CD14-positive monocyte (primary cell): ENCODE data around the gene HADH. TPM values are rescaled to one million over a fixed set of nuclear protein-coding genes. Genes with fewer than 3 reads are reported as not detected.

Experiments used
- DNase-seq, 3 donors: peaks; one replicate each; pipeline ENCODE4 v3.0.0-alpha.2; 2011 to 2022
- H2AFZ ChIP-seq: 2 replicates; pipeline ENCODE4 v1.6.0; 2012; ENCODE audit warnings: mild to moderate bottlenecking, low read depth, low read length, inconsistent platforms; ENCODE audit not compliant: insufficient read depth, poor library complexity, severe bottlenecking
- H3K27ac ChIP-seq, 2 donors: 1 replicate in 1 of 2; 2 replicates in 1 of 2; pipeline ENCODE4 v1.5.1; 2012 to 2013; ENCODE audit warnings: low read length in 2 of 2, control low read depth in 1 of 2, inconsistent platforms in 1 of 2, low read depth in 1 of 2, mild to moderate bottlenecking in 1 of 2
- H3K27me3 ChIP-seq, 2 donors: one replicate each; pipeline versions ENCODE4 v1.6.0 to v1.6.1; 2011 to 2013; ENCODE audit warnings: low read length in 2 of 2; ENCODE audit not compliant: control insufficient read depth in 2 of 2, insufficient read depth in 2 of 2
- H3K36me3 ChIP-seq, 2 donors: replicated peaks in 1 of 2; 1 replicate in 1 of 2; 2 replicates in 1 of 2; pipeline versions ENCODE4 v1.5.1 to v1.6.1; 2012 to 2013; ENCODE audit warnings: low read length in 2 of 2, control low read depth in 1 of 2, inconsistent platforms in 1 of 2, mild to moderate bottlenecking in 1 of 2; ENCODE audit not compliant: insufficient read depth in 2 of 2, control insufficient read depth in 1 of 2
- H3K4me1 ChIP-seq, 2 donors: 1 replicate in 1 of 2; 2 replicates in 1 of 2; pipeline versions ENCODE4 v1.5.1 to v1.6.1; 2012 to 2013; ENCODE audit warnings: low read length in 2 of 2, control low read depth in 1 of 2, inconsistent platforms in 1 of 2, mild to moderate bottlenecking in 1 of 2, moderate library complexity in 1 of 2; ENCODE audit not compliant: insufficient read depth in 2 of 2, control insufficient read depth in 1 of 2
- H3K4me2 ChIP-seq: replicated peaks from 2 replicates; pipeline ENCODE3; 2012; ENCODE audit warnings: low read length, moderate library complexity, mild to moderate bottlenecking; ENCODE audit not compliant: poor library complexity, severe bottlenecking; ENCODE audit errors: extremely low read depth
- H3K4me3 ChIP-seq, 3 experiments: fragments of 200-600 bp in 1 of 3; sonication (generic) in 1 of 3; replicated peaks in 1 of 3; 1 replicate in 2 of 3; 2 replicates in 1 of 3; pipeline ENCODE4 v1.5.1; 2011 to 2013; ENCODE audit warnings: low read length in 3 of 3, mild to moderate bottlenecking in 3 of 3, control low read depth in 2 of 3, low read depth in 2 of 3, inconsistent platforms in 1 of 3, moderate library complexity in 1 of 3
- H3K79me2 ChIP-seq: 2 replicates; pipeline ENCODE4 v1.6.0; 2012; ENCODE audit warnings: mild to moderate bottlenecking, control low read depth, inconsistent platforms, low read length, moderate library complexity; ENCODE audit not compliant: insufficient read depth
- H3K9ac ChIP-seq: 2 replicates; pipeline ENCODE4 v1.6.0; 2017; ENCODE audit warnings: low read length, mild to moderate bottlenecking; ENCODE audit not compliant: insufficient read depth, poor library complexity, severe bottlenecking
- H3K9me3 ChIP-seq, 2 donors: replicated peaks in 1 of 2; 1 replicate in 1 of 2; 2 replicates in 1 of 2; pipeline versions ENCODE4 v1.5.1 to v1.6.1; 2012 to 2013; ENCODE audit warnings: low read length in 2 of 2, control low read depth in 1 of 2; ENCODE audit not compliant: control insufficient read depth in 1 of 2, insufficient read depth in 1 of 2
- H4K20me1 ChIP-seq: 2 replicates; pipeline ENCODE4 v1.6.0; 2012; ENCODE audit warnings: mild to moderate bottlenecking, low read length, control low read depth, moderate library complexity; ENCODE audit not compliant: insufficient read depth
- H3K27ac Mint-ChIP-seq, 7 donors: one replicate each; pipeline ENCODE4 v1.8.0; 2020; ENCODE audit warnings: mild to moderate bottlenecking in 7 of 7, mixed read lengths in 7 of 7, moderate library complexity in 6 of 7, inconsistent platforms in 2 of 7
- H3K27me3 Mint-ChIP-seq, 3 donors: one replicate each; pipeline ENCODE4 v1.8.0; 2021 to 2022; ENCODE audit warnings: low read depth in 3 of 3, mild to moderate bottlenecking in 3 of 3, mixed read lengths in 3 of 3, moderate library complexity in 3 of 3, inconsistent platforms in 1 of 3
- H3K36me3 Mint-ChIP-seq, 2 donors: one replicate each; pipeline ENCODE4 v1.8.0; 2020; ENCODE audit warnings: mixed read lengths in 2 of 2, inconsistent platforms in 1 of 2, mild to moderate bottlenecking in 1 of 2
- H3K4me1 Mint-ChIP-seq: one replicate; pipeline ENCODE4 v1.8.0; 2020; ENCODE audit warnings: mild to moderate bottlenecking, mixed read lengths
- H3K4me3 Mint-ChIP-seq, 2 donors: one replicate each; pipeline ENCODE4 v1.8.0; 2020; ENCODE audit warnings: mild to moderate bottlenecking in 2 of 2, mixed read lengths in 2 of 2, moderate library complexity in 1 of 2
- H3K9me3 Mint-ChIP-seq, 7 donors: one replicate each; pipeline ENCODE4 v1.8.0; 2020 to 2022; ENCODE audit warnings: mixed read lengths in 7 of 7, mild to moderate bottlenecking in 6 of 7, moderate library complexity in 6 of 7, inconsistent platforms in 2 of 7
- WGBS: methylation state at CpG from one replicate; pipeline ENCODE4 v1.1.5; 2013; ENCODE audit warnings: missing lambda C conversion rate; ENCODE audit not compliant: insufficient coverage; 5-methylcytosine and 5-hydroxymethylcytosine counted together
- intact Hi-C, 2 donors: fragments of 100-400 bp; cut with micrococcal nuclease; formaldehyde crosslinking; loops; one replicate each; pipeline versions ENCODE4 v1.15.0 to v1.15.1; 2023
- polyA plus RNA-seq, 3 donors: library from polyadenylated mRNA; depleted of rRNA in 1 of 3; unstranded in 2 of 3; stranded (reverse) in 1 of 3; fragments of 300-500 nt in 2 of 3; fragments of >200 nt in 1 of 3; fragmentation: Illumina TruSeq in 2 of 3; gene quantifications; 1 replicate in 2 of 3; 2 replicates in 1 of 3; pipeline ENCODE4 v1.2.3, GENCODE V29; 2012 to 2021
- TF ChIP-seq, protein P1 (sequence below): fragments of 200-600 bp; IDR thresholded peaks from one replicate; pipeline ENCODE4 v1.8.0; 2022; ENCODE audit warnings: antibody characterized with exemption, mild to moderate bottlenecking

Gene HADH
- polyA plus RNA-seq, 3 donors, result 8.4 to 19.4 (median 19.4) TPM

DNA sequence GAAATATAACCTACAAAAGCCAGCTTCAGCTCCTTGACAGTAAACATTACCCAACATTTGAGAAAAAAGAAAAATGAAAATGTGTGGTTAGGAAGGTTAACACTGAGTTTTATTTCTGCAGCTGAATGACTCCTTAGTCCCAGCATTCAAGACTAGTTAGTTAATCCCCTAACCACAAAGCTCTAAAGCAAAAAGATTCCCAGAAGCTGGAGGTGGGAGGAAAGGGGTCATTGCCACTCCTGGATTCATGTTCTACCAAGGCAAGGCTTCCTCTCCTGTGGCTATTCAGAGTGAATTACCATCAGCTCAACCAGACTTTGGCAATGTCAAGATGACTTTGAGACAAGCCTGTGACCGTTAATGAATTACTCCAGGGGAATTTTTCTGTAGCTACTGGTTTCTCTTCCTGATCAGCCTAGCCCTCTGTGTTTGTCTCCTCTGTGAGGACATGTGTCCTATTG lies 63.6 kb downstream of the HADH start:
- Histone ChIP-seq H2AFZ (no peak overlapping the region), H3K27me3 (no peaks in the 10 kb centered on the region), H3K4me2 (no peak overlapping the region), H3K4me3 (no peak overlapping the region), H3K4me1 (no peaks in the 10 kb centered on the region), H3K9ac (no peak overlapping the region), H3K79me2 (no peaks in the 10 kb centered on the region), H4K20me1 (no peaks in the 10 kb centered on the region), H3K36me3 (no peaks in the 10 kb centered on the region), H3K27ac (no peak overlapping the region), H3K9me3 (no peaks in the 10 kb centered on the region)
- H3K27me3 Mint-ChIP-seq, result peaks cover 0 to 11% (median 4%) of the 10 kb centered on the region in 3 donors
- WGBS, result 100% methylated on average over 1 of the region's 1 CpG
- H3K36me3 Mint-ChIP-seq, result no peaks in the 10 kb centered on the region
- TF ChIP-seq, protein P1, sequence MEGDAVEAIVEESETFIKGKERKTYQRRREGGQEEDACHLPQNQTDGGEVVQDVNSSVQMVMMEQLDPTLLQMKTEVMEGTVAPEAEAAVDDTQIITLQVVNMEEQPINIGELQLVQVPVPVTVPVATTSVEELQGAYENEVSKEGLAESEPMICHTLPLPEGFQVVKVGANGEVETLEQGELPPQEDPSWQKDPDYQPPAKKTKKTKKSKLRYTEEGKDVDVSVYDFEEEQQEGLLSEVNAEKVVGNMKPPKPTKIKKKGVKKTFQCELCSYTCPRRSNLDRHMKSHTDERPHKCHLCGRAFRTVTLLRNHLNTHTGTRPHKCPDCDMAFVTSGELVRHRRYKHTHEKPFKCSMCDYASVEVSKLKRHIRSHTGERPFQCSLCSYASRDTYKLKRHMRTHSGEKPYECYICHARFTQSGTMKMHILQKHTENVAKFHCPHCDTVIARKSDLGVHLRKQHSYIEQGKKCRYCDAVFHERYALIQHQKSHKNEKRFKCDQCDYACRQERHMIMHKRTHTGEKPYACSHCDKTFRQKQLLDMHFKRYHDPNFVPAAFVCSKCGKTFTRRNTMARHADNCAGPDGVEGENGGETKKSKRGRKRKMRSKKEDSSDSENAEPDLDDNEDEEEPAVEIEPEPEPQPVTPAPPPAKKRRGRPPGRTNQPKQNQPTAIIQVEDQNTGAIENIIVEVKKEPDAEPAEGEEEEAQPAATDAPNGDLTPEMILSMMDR, result no peak
- no peak for DNase-seq
- peaks cover 0 to 4% (median 0%) of the 10 kb centered on the region in 7 donors for H3K9me3 Mint-ChIP-seq
- intact Hi-C loops, result no loop called here
- H3K4me3 Mint-ChIP-seq, result no peak overlapping the region
- no peaks in the 10 kb centered on the region for H3K4me1 Mint-ChIP-seq
- peak overlapping the region in 1 of 7 donors; percentile 48 for H3K27ac Mint-ChIP-seq

DNA sequence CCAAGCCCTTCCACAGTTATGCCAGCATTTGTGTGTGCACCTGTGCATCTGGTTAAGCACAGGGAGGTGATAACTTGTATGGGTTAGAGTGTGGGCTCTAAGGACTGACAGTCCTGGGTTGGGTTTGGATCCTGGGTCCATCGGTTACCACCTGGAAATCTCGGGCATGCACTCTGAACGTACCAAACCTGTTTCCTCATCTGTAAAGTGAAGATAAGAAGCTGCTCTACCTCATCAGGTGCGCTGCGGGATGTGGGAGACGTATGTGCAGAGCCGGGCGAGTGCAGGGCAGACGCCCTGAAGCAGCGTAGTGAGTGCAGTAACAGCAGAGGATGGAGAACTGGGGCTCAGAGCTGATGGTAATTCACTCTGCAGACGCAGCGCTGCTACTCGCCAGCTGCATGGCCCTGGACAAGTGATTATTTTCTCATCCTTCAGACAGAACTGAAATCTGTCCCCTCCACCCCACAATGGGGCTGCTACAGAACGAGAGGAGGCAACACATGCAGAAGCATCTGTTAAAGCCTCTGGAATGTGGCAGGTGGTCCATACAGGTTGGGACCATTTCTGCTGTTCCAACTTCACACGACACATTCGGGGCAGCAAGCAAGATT lies 64.4 kb downstream of the HADH start:
- WGBS, result 96% methylated on average over 13 of the region's 16 CpGs
- Histone ChIP-seq H3K9ac (no peak overlapping the region), H3K4me1 (no peaks in the 10 kb centered on the region), H3K4me2 (no peak overlapping the region), H3K27ac (no peak overlapping the region), H3K36me3 (no peaks in the 10 kb centered on the region), H3K4me3 (no peak overlapping the region), H3K79me2 (no peaks in the 10 kb centered on the region), H3K9me3 (no peaks in the 10 kb centered on the region), H3K27me3 (no peaks in the 10 kb centered on the region), H2AFZ (no peak overlapping the region), H4K20me1 (no peaks in the 10 kb centered on the region)
- Mint-ChIP-seq H3K27ac (no peak overlapping the region), H3K4me3 (no peak overlapping the region), H3K27me3 (peaks cover 0 to 11% (median 4%) of the 10 kb centered on the region in 3 donors), H3K9me3 (peaks cover 0 to 4% (median 0%) of the 10 kb centered on the region in 7 donors), H3K4me1 (no peaks in the 10 kb centered on the region), H3K36me3 (no peaks in the 10 kb centered on the region)
- TF ChIP-seq, protein P1, result no peak
- intact Hi-C loops, result no loop called here
- DNase-seq, result no peak
